Activated CD8-positive, alpha-beta memory T cell treated with anti-CD3 and anti-CD28 coated beads, Interleukin-2, amount 50 U/mL, for 48 hours (primary cell): ENCODE measurements around the gene INCENP.
"Not testable (repeated sequence)": the region's sequence is repeated elsewhere in the genome, so short reads cannot be mapped to it uniquely, and the experiment has no call there.

Experiments
- DNase-seq: peaks from one replicate; pipeline ENCODE4 v3.0.0-alpha.2; 2020

INCENP gene

GRCh38 chr11:62181097-62181496, 57.3 kb downstream of the INCENP start:
- DNase-seq, result no peak

GRCh38 chr11:62182147-62182891, 58.5 kb downstream of the INCENP start:
- DNase-seq, result no peak

- no peak for DNase-seq
Measured at GRCh38 chr11:62186195-62186594, 62.4 kb downstream of the INCENP start.

- no peak for DNase-seq
Measured at GRCh38 chr11:62190011-62190410, 66.2 kb downstream of the INCENP start, which contains the start of gene SCGB1D1. Gene SCGB1D1 (plus strand): TSS chr11:62190216. CDS start chr11:62190285, 69 bp downstream.

- no peak for DNase-seq
Measured at GRCh38 chr11:62193952-62194351, 70.1 kb downstream of the INCENP start.

GRCh38 chr11:62195010-62195409, 71.2 kb downstream of the INCENP start:
- DNase-seq, result not testable (repeated sequence)

- no peak for DNase-seq
Measured at GRCh38 chr11:62195945-62196344, 72.1 kb downstream of the INCENP start.

- DNase-seq, result not testable (repeated sequence)
Measured at GRCh38 chr11:62197400-62197799, 73.6 kb downstream of the INCENP start.

- DNase-seq, result no peak
Measured at GRCh38 chr11:62201376-62201775, 77.6 kb downstream of the INCENP start.
